GF-D8 (cell line): ENCODE measurements around the gene FBXW4.
"Not testable (repeated sequence)": the region's sequence is repeated elsewhere in the genome, so short reads cannot be mapped to it uniquely, and the experiment has no call there.

Experiments used
- DNase-seq: peaks from one replicate; lab custom pipeline; 2025; lab: John Stamatoyannopoulos, UW

FBXW4 gene

DNA sequence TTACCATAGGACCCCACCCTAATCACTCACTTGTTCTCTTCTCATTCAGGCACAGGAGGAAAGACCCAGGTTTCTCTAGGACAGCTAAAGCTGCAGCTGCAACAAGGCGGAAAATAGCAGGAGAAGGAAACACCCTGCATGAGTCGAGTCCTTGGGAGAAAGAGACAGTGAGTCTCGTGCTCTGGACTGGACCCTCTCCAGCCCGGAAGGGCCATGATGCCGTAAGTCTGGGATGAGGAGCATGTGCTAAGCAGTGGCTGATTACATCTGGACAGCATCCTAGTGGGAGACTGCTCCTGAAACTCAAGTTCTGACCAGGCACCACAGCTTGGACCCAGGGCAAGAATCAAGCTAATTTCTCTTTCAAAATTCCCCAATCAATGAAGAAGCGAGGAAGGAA, 39.4 kb downstream of the FBXW4 start:
- DNase-seq: no peak

DNA sequence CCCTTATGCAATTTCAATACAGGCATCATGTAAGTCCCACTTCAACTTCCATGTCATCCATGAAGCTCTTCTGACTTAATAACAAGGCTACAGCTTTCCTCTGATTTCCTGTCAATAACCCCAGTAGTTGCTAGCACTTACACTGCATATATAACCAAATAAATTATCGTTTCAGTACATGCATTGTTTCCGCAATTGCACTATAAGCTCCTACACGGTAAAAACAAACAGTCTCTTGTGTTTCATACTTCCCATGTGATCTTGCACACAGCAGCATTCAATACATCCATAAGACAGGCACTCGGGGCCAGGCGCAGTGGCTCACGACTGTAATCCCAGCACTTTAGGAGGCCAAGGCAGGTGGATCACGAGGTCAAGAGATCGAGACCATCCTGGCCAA, 41.4 kb downstream of the FBXW4 start:
- no peak for DNase-seq

DNA sequence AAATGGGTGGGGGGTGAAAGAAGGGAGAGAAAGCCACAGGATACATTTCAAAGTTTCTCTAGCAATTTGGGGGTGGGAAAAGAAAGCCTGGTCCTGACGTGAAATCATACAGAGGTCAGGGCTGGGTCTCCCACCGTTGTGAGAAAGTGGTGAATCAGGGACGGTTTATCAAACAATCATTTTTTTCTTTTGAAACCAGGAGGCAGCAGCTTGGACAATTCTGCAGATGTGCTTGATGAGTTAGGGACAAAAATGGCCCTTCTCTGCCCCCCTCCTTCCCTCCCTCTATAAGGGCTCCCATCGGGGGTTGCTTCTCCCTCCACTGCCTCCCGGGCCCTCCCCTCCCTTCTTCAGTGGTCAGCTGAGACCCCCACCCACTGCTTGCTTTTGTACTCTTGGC, 43.6 kb downstream of the FBXW4 start:
- DNase-seq: no peak

DNA sequence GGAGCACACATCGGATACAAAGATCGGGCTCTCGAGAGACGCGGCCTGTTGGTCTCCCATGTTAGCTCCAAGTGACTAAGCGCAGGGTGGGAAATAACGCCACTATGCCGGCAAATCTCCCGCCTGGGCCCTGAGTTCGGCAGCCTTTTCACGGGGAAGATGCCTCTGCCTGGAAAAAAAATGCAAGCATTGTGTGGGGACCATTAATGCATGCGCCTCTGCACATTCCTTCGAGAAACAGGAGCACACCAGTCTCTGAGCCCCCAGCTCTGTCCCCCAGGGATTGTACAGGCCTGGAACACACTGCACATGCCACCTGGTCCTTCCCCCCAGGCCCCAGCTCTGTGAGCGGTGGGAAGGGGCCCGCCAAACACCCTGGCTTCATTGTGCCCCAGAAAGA, 44.1 kb downstream of the FBXW4 start:
- DNase-seq: no peak

DNA sequence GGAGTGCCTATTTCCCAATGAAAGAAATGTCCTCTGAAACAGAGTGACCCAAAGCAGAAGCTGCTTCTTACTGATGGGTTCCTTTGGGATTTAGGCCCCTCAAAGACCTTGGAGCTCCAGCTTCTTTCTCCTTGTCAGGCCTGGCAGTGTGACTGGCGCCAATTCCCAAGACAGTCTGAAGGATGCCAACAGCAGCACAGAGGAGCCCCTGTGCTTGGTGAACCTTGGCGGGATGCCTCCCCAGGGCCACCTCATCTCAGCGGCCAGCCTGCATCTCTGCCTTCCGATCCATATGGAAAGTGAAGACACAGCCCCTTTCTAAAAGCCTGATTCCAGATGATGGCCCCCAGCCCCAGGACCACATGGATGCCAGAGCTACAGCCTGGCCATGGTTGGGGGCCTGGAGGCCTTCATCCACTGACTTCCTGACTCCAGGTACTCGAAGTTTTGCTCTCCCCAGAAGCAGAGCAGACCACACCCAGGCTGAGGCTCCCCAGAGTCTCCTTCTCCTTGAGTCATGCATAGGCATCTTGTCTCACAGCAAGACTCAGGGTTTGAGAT, 45.4 kb downstream of the FBXW4 start:
- DNase-seq: no peak

DNA sequence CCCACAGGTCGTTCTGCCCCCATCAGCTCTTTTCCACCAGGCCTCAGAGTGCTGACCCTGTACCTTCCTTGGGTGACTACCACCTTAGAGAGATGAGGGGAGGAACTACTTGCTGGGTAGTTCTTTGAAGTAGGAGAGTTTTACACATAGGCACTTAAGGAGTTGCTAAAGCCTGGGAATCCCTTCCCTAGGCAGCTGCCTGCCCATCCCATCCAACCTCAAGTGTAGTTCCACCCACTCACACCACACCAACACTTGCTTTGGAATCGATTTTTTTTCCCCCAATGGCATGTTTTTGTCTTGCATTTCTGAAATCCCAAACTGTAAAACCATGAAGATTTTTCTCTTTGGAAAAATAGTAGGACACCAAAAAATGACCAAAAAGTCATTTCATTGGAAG, 47.7 kb downstream of the FBXW4 start:
- no peak for DNase-seq

DNA sequence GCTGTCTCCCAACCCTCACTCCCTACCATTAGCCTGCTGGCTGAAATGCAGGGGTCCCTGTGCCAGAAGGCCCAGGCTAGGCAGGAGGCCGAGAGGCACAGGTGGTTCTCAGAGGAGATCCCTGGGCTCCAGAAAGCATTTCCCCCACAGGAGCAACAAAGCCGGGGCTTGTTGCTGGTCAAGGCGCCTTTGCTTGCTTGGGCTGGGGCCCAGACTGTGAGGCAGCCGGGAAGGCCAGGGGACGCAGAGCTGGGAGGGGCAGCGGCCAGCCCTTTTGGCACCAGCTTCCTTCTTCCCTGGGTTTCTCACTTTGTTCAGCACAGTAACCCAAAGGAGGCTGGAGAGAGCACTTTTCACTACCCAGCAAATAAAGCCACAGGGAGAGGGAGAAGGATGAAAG, 48.6 kb downstream of the FBXW4 start:
- DNase-seq: no peak

DNA sequence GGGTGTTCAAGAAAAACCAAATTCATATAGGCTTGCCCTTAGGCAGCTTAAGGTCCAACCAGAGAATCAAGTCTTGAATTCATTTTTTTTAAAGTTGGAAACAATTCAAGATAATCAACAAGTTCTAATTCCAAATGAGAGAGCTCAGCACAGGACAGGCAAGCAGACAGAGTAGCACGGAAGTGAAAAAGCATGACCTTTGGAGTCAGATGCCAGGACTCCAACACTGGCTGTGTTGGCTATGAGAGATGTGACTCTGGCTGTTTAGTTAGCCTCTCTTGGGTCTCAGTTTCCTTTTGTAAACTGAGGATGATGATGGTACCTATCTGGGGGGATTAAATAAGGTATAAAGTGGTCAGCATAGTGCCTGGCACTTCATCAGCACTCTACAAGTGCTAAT, 49.3 kb downstream of the FBXW4 start:
- no peak for DNase-seq

DNA sequence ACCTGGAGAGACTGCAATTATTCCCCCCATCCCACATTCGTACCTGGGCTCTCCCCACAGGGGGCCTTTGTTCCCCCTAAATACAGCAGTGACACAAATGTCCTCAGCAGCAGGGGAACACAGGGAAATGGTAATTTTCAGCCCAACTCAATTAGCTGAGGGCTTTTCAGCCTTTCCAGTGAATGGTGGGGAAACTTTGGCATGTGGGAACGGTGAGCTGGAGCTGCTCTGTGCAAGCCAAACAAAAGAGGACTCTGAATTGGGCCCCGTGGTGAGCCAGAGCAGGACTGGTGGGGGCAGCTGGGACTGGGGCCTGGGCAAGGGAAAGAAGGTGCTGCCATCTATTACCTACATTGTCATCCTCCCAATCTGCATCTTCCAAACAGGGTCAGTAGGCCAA, 51.0 kb downstream of the FBXW4 start:
- DNase-seq: no peak

DNA sequence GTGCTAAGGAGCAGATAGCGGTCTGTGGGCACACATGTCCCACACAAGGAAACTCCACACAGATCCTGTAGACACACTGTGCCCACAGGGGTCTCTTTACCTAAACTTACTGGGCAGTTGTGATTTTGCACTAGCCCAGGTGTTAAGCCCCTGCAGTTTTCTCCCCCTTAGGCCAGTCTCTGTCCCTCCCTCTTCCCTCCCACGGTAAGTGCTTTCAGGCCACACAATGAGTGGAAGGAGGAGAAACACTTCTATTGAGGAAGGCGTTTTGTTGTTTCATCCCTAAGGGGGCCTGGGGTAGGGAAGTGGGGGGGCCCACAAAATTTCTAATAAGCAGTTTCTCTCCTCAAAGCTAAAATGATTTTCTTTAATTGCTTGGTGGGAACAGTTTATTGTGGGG, 51.4 kb downstream of the FBXW4 start:
- DNase-seq: no peak

DNA sequence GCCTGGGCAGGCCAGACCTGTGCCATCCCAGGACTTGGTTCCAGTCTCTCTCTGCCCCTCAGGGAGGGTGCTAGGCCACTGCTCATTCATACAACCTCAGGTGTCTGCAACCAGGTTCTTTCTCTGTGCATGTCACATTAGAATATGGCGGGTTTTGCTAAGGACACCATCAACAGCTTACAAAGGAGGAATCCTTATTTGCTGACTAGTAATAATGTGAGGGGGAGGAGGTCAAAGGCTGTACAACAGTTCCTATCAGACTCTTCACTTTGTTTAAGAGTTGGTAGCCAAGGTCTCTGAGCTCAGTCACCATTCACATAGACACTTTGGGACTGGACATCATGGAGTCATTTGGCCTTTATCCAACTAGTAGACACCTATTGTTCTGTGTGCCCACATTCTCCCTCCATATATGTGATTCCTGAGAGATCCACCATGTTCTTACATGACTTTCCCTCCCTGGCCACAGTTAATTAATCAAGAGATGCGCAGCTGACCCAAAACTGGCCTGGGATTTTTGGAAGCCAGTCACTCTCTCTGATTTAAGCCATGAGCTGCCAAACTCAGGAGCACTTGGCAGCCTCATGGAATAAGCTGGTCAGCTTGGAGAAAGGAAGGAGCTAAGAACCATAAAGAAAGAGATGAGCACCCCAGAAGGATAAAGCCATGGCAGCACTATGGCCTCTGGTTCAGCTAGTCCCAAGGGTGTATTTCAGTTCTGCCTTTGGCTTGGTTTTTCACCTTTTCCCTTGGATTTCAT, 55.6 kb downstream of the FBXW4 start:
- no peak for DNase-seq

DNA sequence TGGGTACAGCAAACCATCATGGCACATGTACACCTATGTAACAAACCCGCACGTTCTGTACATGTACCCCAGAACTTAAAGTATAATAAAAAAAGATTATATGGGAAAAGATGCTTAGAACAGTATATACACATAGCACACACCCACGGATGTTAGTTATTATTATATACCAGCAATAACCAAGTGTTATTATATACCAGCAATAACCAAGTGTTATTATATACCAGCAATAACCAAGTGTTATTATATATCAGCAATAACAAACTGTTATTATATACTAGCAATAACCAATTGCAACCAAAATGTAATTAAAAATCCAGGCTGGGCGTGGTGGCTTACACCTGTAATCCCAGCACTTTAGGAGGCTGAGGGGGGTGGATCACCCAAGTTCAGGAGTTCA, 61.5 kb downstream of the FBXW4 start:
- DNase-seq: not testable (repeated sequence)

DNA sequence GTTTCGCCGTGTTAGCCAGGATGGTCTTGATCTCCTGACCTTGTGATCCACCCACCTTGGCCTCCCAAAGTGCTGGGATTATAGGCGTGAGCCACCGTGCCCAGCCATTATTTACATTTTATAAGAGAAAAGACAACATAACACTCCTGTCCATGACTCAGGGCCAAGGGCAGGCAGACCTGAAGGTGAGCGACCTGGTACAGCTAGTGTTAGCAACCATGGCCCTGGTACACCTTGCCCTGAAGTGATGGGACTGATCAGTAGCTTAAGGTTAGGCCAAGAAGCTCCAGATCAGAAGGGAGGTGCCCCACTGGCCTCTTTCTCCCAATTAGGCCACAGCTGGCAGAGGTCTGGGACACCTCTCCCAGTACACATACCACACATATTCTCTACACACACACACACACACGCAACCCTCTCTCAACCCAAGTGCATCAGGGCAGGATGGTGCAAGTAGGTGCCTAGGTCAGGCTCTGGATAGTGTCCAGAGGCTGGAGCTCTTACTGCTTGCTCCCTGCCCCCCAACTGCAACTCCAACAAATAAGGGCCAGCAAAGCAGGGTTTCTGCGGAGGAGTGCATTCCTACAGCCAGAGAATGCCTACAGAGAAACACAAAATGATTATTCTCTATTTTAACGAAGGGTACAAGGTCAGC, 63.0 kb downstream of the FBXW4 start:
- no peak for DNase-seq

DNA sequence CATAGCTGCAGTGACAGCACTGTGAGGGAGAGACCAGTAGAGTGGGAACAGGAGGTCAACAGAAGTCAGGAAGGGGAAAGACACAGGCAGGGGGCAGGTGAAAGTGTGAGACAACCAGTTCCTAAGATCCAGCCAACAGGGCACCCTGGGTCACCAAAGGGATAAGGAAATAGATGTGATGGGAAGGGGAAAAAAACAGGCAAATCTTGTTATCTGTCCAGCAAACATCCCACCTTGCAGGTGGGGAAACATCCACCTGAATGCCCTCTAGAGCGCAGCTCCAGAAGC, 64.4 kb downstream of the FBXW4 start:
- no peak for DNase-seq

DNA sequence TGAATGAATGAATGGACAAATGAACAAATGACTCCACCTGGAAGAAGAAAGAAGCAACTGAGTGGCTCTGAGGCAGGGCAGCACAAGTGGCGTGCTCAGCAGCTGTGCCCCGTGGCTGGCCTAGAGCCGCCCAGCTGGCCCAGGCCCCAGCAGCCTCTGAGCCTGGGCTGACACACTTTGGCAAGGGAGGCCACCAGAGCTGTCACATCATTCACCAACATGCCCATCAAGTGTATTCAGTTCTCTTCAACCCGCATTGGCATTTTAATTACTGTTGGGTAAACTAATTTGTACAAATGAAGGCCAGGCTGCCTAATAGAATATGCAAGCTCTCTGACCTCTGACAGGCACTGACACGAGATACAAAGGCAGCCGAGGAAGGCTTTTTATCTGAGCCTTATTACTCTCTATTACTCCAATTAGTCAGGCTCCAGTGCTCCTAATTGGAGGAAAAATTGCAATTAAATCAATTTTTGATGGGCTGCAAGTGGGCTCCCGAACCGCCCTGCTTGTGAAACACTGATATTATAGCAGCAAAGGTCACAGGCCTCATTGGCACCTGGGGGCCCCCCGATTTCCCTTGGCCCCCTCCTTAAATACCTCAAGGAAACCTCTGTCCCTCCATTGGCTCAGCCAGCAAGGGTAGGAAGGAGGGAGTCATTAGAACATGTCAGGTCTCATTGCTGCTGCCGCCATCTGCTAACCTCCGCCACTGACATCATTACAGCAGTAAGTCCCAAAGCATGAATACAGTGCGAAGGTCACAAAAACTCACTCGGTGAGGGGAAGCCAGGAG, 64.9 kb downstream of the FBXW4 start:
- DNase-seq: no peak

DNA sequence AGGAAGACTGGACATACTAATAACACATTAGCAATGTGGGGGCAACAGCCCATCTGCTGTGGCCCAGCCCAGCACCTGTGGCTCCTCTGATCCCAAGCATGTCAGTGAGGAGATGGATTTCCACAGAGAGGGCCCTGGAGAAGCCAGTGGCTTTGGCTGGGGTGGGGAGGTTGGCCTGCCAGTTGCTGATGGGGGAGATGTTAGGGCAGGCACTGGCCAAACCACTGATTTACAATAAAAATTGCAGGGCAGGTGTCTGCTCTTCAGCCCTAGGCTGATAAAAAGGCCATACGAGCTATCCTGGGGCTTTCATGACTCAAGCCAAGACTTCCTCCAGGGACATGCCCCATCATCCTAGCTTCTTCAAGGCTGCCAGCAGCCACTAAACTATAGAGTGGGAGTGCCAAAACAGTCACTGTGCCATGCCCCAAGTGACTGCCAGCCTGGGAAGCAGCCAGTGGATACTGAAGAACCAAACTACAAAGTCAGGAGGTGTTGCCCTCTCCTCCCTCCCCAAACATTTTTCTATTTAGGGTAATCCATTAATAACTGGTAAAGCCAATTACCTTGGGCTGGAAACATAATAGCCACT, 69.1 kb downstream of the FBXW4 start:
- DNase-seq: no peak

DNA sequence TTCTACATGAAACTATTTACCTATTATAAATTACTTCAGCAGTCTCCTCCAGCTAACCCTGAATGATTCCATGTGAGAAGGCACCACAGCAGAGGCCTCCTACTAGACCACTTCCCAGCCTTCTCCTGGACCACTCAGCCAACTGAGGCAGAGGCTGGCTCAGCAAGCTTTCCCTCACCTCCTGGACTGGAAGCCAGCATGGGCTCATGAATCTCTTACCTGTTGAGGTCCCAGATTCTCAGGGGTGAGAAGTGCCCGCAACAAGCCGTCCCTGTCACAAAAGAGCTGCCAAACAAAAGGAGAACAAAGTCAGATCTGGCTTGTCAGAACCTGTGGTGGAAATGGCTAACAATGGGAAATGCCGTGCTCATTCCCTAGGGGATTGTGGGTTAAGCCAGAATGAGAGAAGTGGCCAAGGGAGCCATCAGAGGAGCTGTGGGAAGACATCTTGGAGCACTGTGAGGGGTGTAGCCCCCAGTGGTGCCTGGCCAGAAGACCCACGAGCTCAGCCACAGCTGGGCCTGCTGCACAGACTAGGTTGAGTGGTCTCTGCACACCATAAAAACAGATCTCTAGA, 70.4 kb downstream of the FBXW4 start:
- DNase-seq: no peak

DNA sequence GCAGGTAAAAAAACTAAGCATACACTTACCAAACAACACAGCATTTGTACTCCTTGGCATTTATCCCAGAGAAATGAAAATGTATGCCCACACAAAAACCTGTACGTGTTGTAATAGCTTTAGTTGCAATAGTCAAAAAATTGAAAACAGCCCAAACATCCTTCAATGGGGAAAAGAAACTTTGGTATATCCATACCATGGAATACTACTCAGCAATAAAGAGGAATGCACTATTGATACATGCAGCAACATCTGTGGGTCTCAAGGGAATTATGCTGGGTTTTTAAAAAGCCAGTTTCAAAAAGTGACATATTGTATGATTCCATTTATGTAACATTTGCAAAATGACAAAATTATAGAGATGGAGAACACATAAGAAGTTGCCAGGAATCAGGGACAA, 71.4 kb downstream of the FBXW4 start:
- DNase-seq: no peak

DNA sequence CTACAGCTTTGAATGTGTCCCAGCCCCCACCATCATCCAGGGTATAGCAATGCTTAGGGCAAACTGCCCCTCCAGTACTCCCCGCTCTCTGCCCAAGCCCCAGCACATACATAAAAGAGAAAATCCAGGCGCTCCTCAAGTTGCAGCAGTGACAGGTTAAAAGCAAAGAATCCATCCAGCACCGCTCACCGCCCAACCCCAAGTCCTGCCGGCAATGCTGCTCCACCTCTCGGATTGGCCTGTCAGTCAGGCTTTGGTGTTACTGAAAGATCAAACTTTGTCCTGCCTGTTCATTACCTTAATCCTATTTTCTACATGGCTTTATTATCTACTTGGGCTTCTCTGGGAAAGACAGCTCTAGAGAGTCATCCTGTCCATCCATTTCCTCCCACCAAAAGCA, 75.0 kb downstream of the FBXW4 start:
- DNase-seq: no peak

DNA sequence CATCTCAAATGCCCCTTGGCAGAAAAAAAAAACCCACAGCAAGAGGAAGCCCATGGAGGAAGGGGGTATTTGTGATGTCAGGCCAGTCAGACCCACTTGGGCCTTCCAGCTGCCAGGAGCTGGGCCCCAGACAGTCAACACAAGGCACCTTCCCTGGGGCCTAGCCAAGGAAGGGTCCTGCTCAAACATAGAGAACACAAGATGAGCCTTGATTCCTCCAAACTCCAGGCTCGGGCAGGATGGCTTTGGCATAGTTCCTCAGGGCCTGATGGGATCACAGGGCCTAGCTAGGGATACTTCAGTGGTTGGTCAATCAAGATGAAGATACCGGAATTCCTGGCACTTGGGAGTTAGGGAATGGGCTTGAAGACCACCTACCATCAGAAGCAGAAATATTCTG, 76.1 kb downstream of the FBXW4 start:
- no peak for DNase-seq

DNA sequence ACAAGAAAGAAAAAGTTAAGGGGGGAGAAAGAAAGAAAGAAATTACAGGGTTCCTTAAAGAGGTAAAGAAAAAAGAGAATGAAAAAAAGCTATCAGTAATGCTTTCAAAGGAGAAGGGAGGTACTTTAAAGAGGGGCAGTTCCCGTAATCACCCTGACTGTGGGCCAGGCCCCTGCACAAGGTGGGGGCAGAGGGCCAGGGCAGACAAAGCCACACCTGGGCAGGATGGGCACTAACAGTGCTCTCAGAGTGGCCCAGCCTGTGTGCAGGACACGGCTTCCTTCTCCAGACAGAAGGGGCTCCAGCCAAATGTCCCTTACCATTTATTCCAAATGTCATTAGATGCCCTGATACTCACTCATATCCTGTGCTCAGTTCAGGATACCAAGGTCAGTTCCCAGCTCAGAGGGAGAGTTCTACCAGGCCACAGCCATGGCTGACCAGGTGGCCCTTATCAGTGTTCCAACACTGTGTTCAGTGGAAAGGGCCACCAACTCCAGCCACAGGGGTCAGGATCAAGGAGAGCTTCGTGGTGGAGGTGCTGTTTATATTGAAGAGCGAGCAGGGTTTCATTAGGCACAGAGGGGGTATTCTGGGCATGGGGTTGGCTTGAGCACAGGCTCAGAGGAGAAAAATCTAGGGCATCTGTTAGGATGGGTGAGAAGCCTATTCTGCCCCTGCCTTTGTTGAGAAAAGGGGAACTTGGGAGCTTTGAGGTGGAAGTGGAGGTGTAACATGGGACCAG, 77.0 kb downstream of the FBXW4 start:
- DNase-seq: no peak
